ENCODE results near the gene CYP1B1. TPM values are rescaled to one million over a fixed set of nuclear protein-coding genes. Genes with fewer than 3 reads are reported as not detected.
"Not testable (repeated sequence)": the region's sequence is repeated elsewhere in the genome, so short reads cannot be mapped to it uniquely, and the experiment has no call there.

The CYP1B1 gene
- total and polyA plus RNA-seq, 3 experiments from 2014 or later: 19.4 TPM; not detected in 1

- CTCF ChIA-PET: interaction anchor here (1.3 kb wide), 1 partner anchor 10 kb away, joined by 3 read pairs; no protein-coding TSS in a partner anchor
- POLR2A ChIA-PET: no interaction called here
Measured at GRCh38 chr2:38115216-38116032, 39.5 kb upstream of the CYP1B1 start.

DNA sequence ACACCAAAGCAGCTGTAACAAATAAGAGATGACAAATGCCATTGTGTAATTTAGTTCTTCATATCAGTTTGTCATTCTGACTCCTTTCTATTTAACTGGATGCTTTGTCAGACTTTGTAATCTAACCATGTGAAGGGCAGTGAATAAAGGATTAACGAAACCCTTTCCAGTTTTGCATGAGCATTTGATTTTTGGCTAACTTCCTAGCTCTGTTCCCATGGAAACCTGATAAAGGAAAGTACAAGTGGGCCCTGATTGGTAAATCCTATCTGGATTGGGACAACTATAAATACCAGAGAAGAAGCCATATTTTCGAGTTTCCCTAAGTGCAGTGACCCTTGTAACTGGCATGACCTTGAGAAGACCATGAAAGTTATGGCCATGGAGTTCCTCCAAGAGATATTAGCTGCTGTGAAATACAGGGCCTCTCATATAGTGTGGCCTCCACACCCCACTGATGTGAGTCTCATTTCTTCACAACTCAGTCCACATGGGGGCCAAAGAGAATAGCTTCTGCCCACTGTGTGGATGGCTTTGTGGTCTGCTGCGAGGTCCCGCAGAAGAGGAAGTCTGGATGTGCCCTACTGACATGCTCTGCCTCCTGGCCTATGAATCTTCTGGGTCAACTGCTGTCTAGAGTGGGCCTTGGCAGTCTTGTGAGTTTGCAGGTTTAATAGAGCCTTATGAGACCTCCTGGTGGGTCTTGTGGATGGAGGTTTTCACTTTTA, 38.2 kb upstream of the CYP1B1 start:
- H3K27me3 Mint-ChIP-seq: peaks cover 18 to 57% of the 10 kb centered on the region in 2 donors
- ChIA-PET CTCF (no interaction called here), POLR2A (no interaction called here)
- H3K27ac Mint-ChIP-seq: no peak overlapping the region
- peaks cover 5% of the 10 kb centered on the region for H3K27me3 ChIP-seq (ENCODE audit: insufficient read depth, low read length, poor library complexity, severe bottlenecking)
- no peaks in the 10 kb centered on the region for H3K4me1 Mint-ChIP-seq
- H3K36me3 ChIP-seq (ENCODE audit: insufficient read depth, low read length): no peaks in the 10 kb centered on the region
- no peak overlapping the region for H3K4me3 ChIP-seq (ENCODE audit: low read length)
- H3K27ac ChIP-seq (ENCODE audit: low read depth, low read length): no peak overlapping the region
- peaks cover 0 to 2% (median 0%) of the 10 kb centered on the region in 3 donors for H3K36me3 Mint-ChIP-seq
- no peaks in the 10 kb centered on the region for H3K9me3 ChIP-seq (ENCODE audit: low read length)
- no peak for DNase-seq
- H3K4me3 Mint-ChIP-seq: no peak overlapping the region
- H3K4me1 ChIP-seq (ENCODE audit: insufficient read depth, low read length): no peaks in the 10 kb centered on the region
- H3K9me3 Mint-ChIP-seq: peaks cover 0 to 8% (median 6%) of the 10 kb centered on the region in 5 donors

More at GRCh38 chr2:38115216-38116032, 39.5 kb upstream of the CYP1B1 start:
- DNase-seq: peak; percentile 2 to 59 (median 19)
- H3K4me1 ChIP-seq (ENCODE audit: insufficient read depth, low read length): no peaks in the 10 kb centered on the region
- H3K4me3 Mint-ChIP-seq: no peak overlapping the region
- H3K4me1 Mint-ChIP-seq: no peaks in the 10 kb centered on the region
- H3K9me3 Mint-ChIP-seq: peaks cover 0 to 8% (median 6%) of the 10 kb centered on the region in 5 donors
- H3K27me3 ChIP-seq (ENCODE audit: insufficient read depth, low read length, poor library complexity, severe bottlenecking): peaks cover 5% of the 10 kb centered on the region
- H3K4me3 ChIP-seq (ENCODE audit: low read length): no peak overlapping the region
- H3K27me3 Mint-ChIP-seq: peaks cover 19 to 69% of the 10 kb centered on the region in 2 donors
- no peak overlapping the region for H3K27ac Mint-ChIP-seq
- no peaks in the 10 kb centered on the region for H3K9me3 ChIP-seq (ENCODE audit: low read length)
- H3K27ac ChIP-seq (ENCODE audit: low read depth, low read length): no peak overlapping the region
- H3K36me3 Mint-ChIP-seq: peaks cover 0 to 2% (median 0%) of the 10 kb centered on the region in 3 donors
- no peaks in the 10 kb centered on the region for H3K36me3 ChIP-seq (ENCODE audit: insufficient read depth, low read length)

DNA sequence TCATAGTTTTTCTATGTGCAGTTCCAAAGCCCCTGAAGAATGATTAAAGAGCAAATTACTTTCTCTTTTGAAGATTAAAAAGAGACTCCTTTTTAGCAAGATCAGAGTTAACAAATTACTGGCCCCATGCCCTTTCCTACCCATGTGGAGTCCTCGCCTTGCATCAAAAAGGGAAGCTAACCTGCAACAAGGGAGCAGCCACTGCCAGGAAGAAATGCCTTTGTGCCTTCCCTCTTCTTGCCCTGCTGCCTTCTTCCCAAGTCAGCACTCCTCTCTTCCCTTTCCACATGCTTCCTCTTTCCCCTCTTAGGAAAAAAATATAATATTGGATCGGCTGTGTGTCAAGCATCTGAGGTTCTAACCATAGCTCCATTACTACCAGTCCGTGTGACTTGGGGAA, 37.1 kb upstream of the CYP1B1 start:
- Histone ChIP-seq H3K27ac (ENCODE audit: low read depth, low read length) (no peak overlapping the region), H3K4me3 (ENCODE audit: low read length) (no peak overlapping the region), H3K27me3 (ENCODE audit: insufficient read depth, low read length, poor library complexity, severe bottlenecking) (peaks cover 5% of the 10 kb centered on the region), H3K36me3 (ENCODE audit: insufficient read depth, low read length) (no peaks in the 10 kb centered on the region), H3K4me1 (ENCODE audit: insufficient read depth, low read length) (no peaks in the 10 kb centered on the region), H3K9me3 (ENCODE audit: low read length) (no peaks in the 10 kb centered on the region)
- Mint-ChIP-seq H3K27ac (no peak overlapping the region), H3K4me1 (no peaks in the 10 kb centered on the region), H3K27me3 (peaks cover 18 to 60% of the 10 kb centered on the region in 2 donors), H3K36me3 (peaks cover 0 to 2% (median 0%) of the 10 kb centered on the region in 3 donors), H3K4me3 (no peak overlapping the region), H3K9me3 (peaks cover 0 to 8% (median 6%) of the 10 kb centered on the region in 5 donors)
- DNase-seq: no peak
- ChIA-PET POLR2A (no interaction called here), CTCF (no interaction called here)

- H3K4me1 Mint-ChIP-seq; H3K4me1 ChIP-seq (ENCODE audit: insufficient read depth, low read length); H3K9me3 ChIP-seq (ENCODE audit: low read length); POLR2A ChIA-PET; H3K27ac ChIP-seq (ENCODE audit: low read depth, low read length); H3K4me3 Mint-ChIP-seq; H3K27me3 ChIP-seq (ENCODE audit: insufficient read depth, low read length, poor library complexity, severe bottlenecking); H3K9me3 Mint-ChIP-seq; CTCF ChIA-PET; H3K27ac Mint-ChIP-seq; H3K36me3 Mint-ChIP-seq; H3K36me3 ChIP-seq (ENCODE audit: insufficient read depth, low read length); DNase-seq; H3K4me3 ChIP-seq (ENCODE audit: low read length): not testable (repeated sequence)
- H3K27me3 Mint-ChIP-seq: peaks cover 19 to 54% of the 10 kb centered on the region in 2 donors
Measured at GRCh38 chr2:38111350-38111749, 35.4 kb upstream of the CYP1B1 start.

DNA sequence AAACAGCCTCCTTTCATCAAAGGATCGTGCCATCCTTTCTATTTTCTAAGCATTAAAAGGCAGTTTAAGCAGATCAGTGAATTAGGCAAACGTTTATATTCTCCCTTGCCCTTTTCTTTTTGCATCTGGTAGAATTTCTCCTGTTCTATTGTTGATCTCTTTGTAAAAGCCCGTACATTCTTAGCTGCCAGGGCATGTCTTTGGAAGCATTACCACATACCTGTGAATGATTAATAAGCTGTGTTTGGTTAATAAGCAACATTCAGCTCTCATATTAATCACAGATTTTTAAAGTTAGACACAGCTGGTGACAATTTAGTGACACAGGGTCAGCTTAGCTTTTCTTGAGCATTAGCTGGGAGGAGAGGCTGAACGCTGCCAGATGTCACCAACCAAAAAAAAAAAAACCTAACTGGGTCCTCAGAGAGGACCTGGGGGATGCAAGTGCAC, 33.8 kb upstream of the CYP1B1 start:
- no peaks in the 10 kb centered on the region for H3K4me1 Mint-ChIP-seq
- H3K36me3 Mint-ChIP-seq: peaks cover 0 to 2% (median 0%) of the 10 kb centered on the region in 3 donors
- no peaks in the 10 kb centered on the region for H3K9me3 ChIP-seq (ENCODE audit: low read length)

GRCh38 chr2:38108907-38109731, 33.2 kb upstream of the CYP1B1 start:
- Histone ChIP-seq H3K4me1 (ENCODE audit: insufficient read depth, low read length) (no peaks in the 10 kb centered on the region), H3K4me3 (ENCODE audit: low read length) (no peak overlapping the region), H3K9me3 (ENCODE audit: low read length) (no peaks in the 10 kb centered on the region), H3K27ac (ENCODE audit: low read depth, low read length) (no peak overlapping the region), H3K27me3 (ENCODE audit: insufficient read depth, low read length, poor library complexity, severe bottlenecking) (no peaks in the 10 kb centered on the region), H3K36me3 (ENCODE audit: insufficient read depth, low read length) (no peaks in the 10 kb centered on the region)
- CTCF ChIA-PET: no interaction called here
- no peak for DNase-seq
- peaks cover 0 to 11% (median 6%) of the 10 kb centered on the region in 5 donors for H3K9me3 Mint-ChIP-seq
- peaks cover 0 to 2% (median 0%) of the 10 kb centered on the region in 3 donors for H3K36me3 Mint-ChIP-seq
- H3K4me1 Mint-ChIP-seq: no peaks in the 10 kb centered on the region
- peak overlapping the region in 1 of 8 donors; percentile 21 for H3K27ac Mint-ChIP-seq
- POLR2A ChIA-PET: no interaction called here
- peaks cover 23 to 58% of the 10 kb centered on the region in 2 donors for H3K27me3 Mint-ChIP-seq
- H3K4me3 Mint-ChIP-seq: no peak overlapping the region

More for the DNA sequence above, 33.8 kb upstream of the CYP1B1 start:
- Histone ChIP-seq H3K27ac (ENCODE audit: low read depth, low read length) (no peak overlapping the region), H3K4me1 (ENCODE audit: insufficient read depth, low read length) (no peaks in the 10 kb centered on the region), H3K36me3 (ENCODE audit: insufficient read depth, low read length) (no peaks in the 10 kb centered on the region), H3K27me3 (ENCODE audit: insufficient read depth, low read length, poor library complexity, severe bottlenecking) (no peaks in the 10 kb centered on the region), H3K4me3 (ENCODE audit: low read length) (no peak overlapping the region)
- POLR2A ChIA-PET: no interaction called here
- no peak for DNase-seq
- Mint-ChIP-seq H3K27ac (no peak overlapping the region), H3K27me3 (peaks cover 23 to 56% of the 10 kb centered on the region in 2 donors), H3K9me3 (peaks cover 0 to 11% (median 6%) of the 10 kb centered on the region in 5 donors), H3K4me3 (no peak overlapping the region)
- CTCF ChIA-PET: no interaction called here

- Mint-ChIP-seq H3K4me3 (no peak overlapping the region), H3K36me3 (peaks cover 0 to 2% (median 0%) of the 10 kb centered on the region in 3 donors), H3K27me3 (peaks cover 21 to 57% of the 10 kb centered on the region in 2 donors), H3K27ac (peak overlapping the region in 1 of 8 donors; percentile 51), H3K9me3 (peaks cover 0 to 19% (median 9%) of the 10 kb centered on the region in 5 donors), H3K4me1 (no peaks in the 10 kb centered on the region)
- no peaks in the 10 kb centered on the region for H3K36me3 ChIP-seq (ENCODE audit: insufficient read depth, low read length)
- no peaks in the 10 kb centered on the region for H3K4me1 ChIP-seq (ENCODE audit: insufficient read depth, low read length)
- no peak overlapping the region for H3K27ac ChIP-seq (ENCODE audit: low read depth, low read length)
- ChIA-PET CTCF (no interaction called here), POLR2A (no interaction called here)
- H3K4me3 ChIP-seq (ENCODE audit: low read length): no peak overlapping the region
- no peak for DNase-seq
- H3K27me3 ChIP-seq (ENCODE audit: insufficient read depth, low read length, poor library complexity, severe bottlenecking): no peaks in the 10 kb centered on the region
- no peaks in the 10 kb centered on the region for H3K9me3 ChIP-seq (ENCODE audit: low read length)
Measured at GRCh38 chr2:38107738-38108410, 31.9 kb upstream of the CYP1B1 start.

All from CD8-positive, alpha-beta memory T cell (primary cell).